Large intestine (tissue), 3 donors: Measurements from ENCODE around the gene COL12A1. TPM values are rescaled to one million over a fixed set of nuclear protein-coding genes. Genes with fewer than 3 reads are reported as not detected.

Experiments
- DNase-seq, 2 donors: peaks; one replicate each; pipeline versions ENCODE4 v3.0.0 to v3.0.0-alpha.2; 2013
- H3K27ac ChIP-seq: one replicate; pipeline ENCODE4 v1.5.1; 2013; ENCODE audit warnings: low read length
- H3K27me3 ChIP-seq: 2 replicates; pipeline ENCODE4 v1.6.1; 2013; ENCODE audit warnings: low read length; ENCODE audit not compliant: control insufficient read depth, insufficient read depth
- H3K36me3 ChIP-seq: 2 replicates; pipeline ENCODE4 v1.6.1; 2013; ENCODE audit warnings: low read length; ENCODE audit not compliant: control insufficient read depth, insufficient read depth
- H3K4me1 ChIP-seq: one replicate; pipeline ENCODE4 v1.6.1; 2013; ENCODE audit warnings: low read length; ENCODE audit not compliant: control insufficient read depth, insufficient read depth
- H3K4me3 ChIP-seq: one replicate; pipeline ENCODE4 v1.5.1; 2013; ENCODE audit warnings: low read length
- H3K9me3 ChIP-seq: one replicate; pipeline ENCODE4 v1.6.1; 2013; ENCODE audit warnings: mild to moderate bottlenecking, low read depth, low read length, moderate library complexity; ENCODE audit not compliant: control insufficient read depth
- whole genome bisulfite sequencing: methylation state at CpG from one replicate; pipeline ENCODE4 v1.1.5; 2013; ENCODE audit warnings: low lambda C conversion rate; ENCODE audit not compliant: insufficient coverage; 5-methylcytosine and 5-hydroxymethylcytosine counted together
- polyA plus RNA-seq: library from polyadenylated mRNA; unstranded; fragments of 120-200 nt; gene quantifications from one replicate; pipeline ENCODE4 v1.2.1, GENCODE V29; 2013

Gene COL12A1
- polyA plus RNA-seq, 1 donor, result 90.9 TPM

DNA sequence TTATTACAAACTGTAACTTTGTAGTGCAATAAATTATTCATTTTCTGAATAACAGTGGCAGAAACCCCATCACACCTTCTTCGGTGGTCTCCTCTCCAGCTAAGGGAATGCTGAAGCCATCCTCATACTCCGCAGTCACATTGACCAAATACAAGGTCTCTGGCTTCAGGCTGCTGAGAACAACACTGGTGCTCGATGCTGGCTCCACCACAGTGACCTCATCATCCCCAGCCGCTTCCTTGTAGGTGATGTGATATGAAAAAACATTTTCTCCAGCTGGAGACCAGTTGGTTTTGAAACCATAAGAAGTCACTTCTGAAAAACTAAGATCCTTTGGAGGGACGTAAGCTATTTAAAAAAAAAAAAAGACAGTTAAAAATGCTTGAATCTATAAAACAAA lies 25.0 kb downstream of the COL12A1 start:
- 100% methylated on average over 1 of the region's 5 CpGs for WGBS
- Histone ChIP-seq H3K36me3 (peaks cover 11% of the 10 kb centered on the region), H3K9me3 (no peaks in the 10 kb centered on the region), H3K4me3 (no peak overlapping the region), H3K27ac (no peak overlapping the region), H3K27me3 (no peaks in the 10 kb centered on the region), H3K4me1 (no peaks in the 10 kb centered on the region)
- DNase-seq, result no peak

- Histone ChIP-seq H3K9me3 (no peaks in the 10 kb centered on the region), H3K27me3 (no peaks in the 10 kb centered on the region), H3K36me3 (peaks cover 11% of the 10 kb centered on the region), H3K27ac (no peak overlapping the region), H3K4me3 (no peak overlapping the region), H3K4me1 (no peaks in the 10 kb centered on the region)
- WGBS, result no CpG with 5 or more reads among the region's 1 CpG
- DNase-seq, result no peak
Measured at GRCh38 chr6:75178757-75179156, 27.1 kb downstream of the COL12A1 start.

DNA sequence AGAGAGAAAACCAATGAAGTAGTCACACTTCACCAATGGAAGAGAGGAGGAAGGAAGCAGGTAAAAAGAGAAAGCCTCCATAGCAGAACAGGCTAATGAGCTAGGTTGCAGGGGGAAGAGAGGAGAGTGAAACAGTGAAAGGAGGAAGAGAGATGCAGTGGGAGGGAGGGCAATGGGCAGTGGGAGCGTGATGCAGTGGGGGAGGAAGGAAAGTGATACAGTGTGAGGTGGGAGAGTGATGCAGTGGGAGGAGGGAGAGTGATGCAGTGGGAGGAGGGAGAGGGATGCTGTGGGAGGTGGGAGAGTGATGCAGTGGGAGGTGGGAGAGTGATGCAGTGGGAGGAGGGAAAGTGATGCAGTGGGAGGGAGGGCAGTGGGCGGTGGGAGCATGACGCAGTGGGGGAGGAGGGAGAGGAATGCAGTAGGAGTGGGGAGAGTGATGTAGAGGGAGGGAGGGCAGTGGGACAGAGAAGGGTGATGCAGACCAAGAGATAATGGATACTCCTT lies 29.7 kb downstream of the COL12A1 start:
- WGBS, result no CpG with 5 or more reads among the region's 3 CpGs
- DNase-seq, result no peak
- no peak overlapping the region for H3K27ac ChIP-seq
- H3K4me3 ChIP-seq, result no peak overlapping the region
- no peaks in the 10 kb centered on the region for H3K27me3 ChIP-seq
- H3K36me3 ChIP-seq, result peaks cover 10% of the 10 kb centered on the region
- no peaks in the 10 kb centered on the region for H3K9me3 ChIP-seq
- no peaks in the 10 kb centered on the region for H3K4me1 ChIP-seq

DNA sequence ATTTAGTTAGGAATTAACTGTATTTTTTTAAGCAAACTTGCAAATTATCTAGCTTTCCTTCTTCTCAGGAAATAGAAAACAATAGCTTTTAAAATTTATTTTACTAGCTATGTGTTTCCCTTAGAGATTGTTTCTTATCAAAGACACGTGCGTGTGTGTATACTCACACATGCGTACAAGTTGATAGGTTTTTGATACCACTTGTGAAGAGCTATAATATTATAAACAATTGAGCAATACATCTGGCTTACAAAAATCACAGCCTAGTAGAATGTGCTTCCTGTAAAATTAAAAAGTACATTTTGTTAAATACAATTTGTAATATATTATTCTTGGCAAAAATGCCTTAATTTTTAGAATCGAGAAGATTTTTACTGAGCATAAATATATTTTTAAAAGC lies 33.9 kb downstream of the COL12A1 start:
- Histone ChIP-seq H3K9me3 (no peaks in the 10 kb centered on the region), H3K36me3 (peaks cover 2% of the 10 kb centered on the region), H3K27me3 (no peaks in the 10 kb centered on the region), H3K4me1 (peaks cover 2% of the 10 kb centered on the region), H3K4me3 (no peak overlapping the region), H3K27ac (no peak overlapping the region)
- DNase-seq, result no peak
- WGBS, result 92% methylated on average over 1 of the region's 4 CpGs

DNA sequence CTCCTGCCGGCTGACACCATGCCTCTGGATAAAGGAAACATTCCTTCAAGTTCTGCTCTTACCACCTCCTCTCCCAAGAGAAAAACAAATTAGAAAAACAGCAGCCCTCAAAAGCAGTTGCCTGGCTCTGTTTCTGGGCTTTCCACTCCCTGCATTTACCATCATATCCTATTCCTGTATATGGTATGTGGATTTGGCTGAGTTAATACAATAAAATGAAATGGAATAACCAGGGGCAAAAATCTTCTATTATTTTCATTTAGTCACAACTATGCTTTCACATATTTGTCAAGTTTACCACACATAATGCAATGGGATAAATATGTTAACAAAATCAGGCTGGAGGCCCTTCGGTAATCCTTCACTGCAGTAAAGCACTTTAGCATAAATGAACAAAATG lies 34.3 kb downstream of the COL12A1 start:
- peaks cover 2% of the 10 kb centered on the region for H3K4me1 ChIP-seq
- no peak overlapping the region for H3K27ac ChIP-seq
- H3K27me3 ChIP-seq, result no peaks in the 10 kb centered on the region
- DNase-seq, result no peak
- 40% methylated on average over 1 of the region's 2 CpGs for WGBS
- H3K4me3 ChIP-seq, result no peak overlapping the region
- H3K9me3 ChIP-seq, result no peaks in the 10 kb centered on the region
- peaks cover 2% of the 10 kb centered on the region for H3K36me3 ChIP-seq

DNA sequence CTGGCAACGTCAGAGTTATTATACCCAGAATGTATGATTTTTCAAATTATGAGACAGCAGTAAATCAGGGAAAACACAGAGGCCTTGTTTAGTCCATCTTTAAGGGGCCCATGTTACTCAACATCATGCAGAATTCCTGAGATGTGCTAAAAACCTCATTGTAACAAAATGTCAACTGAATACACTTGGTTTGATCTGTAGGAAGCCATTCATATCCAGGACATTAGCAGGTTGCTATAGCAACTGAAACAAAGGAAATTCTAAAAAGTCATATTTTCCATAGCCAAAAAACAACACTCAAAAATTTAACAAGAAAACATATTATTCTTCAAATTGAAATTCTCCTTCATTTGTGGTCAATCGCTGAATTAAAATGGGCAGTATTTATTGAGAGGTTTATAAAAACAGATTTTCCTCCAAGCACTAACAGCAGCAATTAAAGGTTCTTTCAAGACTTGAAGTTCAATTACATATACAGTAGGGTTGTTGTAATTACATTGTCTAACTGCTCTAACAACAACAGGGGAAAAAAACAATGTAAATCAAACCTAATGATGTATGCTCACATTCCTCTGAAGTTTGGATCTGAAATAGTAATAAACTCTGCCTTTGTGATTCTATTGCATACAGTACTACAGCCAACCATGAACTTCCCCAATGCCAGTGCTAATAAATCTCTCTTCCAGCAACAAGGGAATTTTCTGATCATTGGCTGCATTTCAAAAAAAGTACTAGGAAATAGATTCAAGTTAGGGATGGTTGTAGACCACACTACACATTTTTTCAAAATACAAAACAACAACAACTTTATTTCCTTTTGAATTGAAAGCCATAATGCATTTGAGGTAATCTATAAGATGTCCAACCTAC lies 34.9 kb downstream of the COL12A1 start:
- WGBS, result 92% methylated on average over 1 of the region's 2 CpGs
- no peaks in the 10 kb centered on the region for H3K27me3 ChIP-seq
- peaks cover under 1% of the 10 kb centered on the region for H3K36me3 ChIP-seq
- no peaks in the 10 kb centered on the region for H3K9me3 ChIP-seq
- peak in 1 of 2 donors; percentile 6 for DNase-seq
- H3K27ac ChIP-seq, result no peak overlapping the region
- no peak overlapping the region for H3K4me3 ChIP-seq
- H3K4me1 ChIP-seq, result peaks cover 2% of the 10 kb centered on the region

- Histone ChIP-seq H3K4me1 (peaks cover 2% of the 10 kb centered on the region), H3K27ac (no peak overlapping the region), H3K27me3 (no peaks in the 10 kb centered on the region), H3K36me3 (no peaks in the 10 kb centered on the region), H3K9me3 (no peaks in the 10 kb centered on the region), H3K4me3 (no peak overlapping the region)
- 0% methylated on average over 1 of the region's 2 CpGs for WGBS
- no peak for DNase-seq
Measured at GRCh38 chr6:75169689-75170586, 35.9 kb downstream of the COL12A1 start.

DNA sequence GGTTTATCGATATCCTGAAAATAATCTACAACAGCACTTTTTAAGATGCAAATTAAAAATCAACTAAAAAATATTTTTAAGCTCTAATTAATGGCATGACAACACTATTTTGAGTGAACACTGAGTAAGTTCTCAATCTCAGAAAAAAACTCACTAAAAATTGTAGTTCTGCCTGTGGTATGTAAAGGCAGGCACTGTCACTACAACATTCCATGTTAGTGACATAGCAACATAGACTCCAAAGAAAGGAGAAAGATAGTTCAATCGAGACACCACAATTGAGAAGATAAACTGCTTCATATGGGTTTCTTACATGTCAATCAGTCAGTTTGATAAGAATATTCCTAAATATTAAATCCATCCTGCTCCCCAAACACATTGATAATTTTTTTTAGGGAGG lies 38.0 kb downstream of the COL12A1 start:
- no peak overlapping the region for H3K4me3 ChIP-seq
- H3K4me1 ChIP-seq, result peaks cover 2% of the 10 kb centered on the region
- no peaks in the 10 kb centered on the region for H3K9me3 ChIP-seq
- no peak for DNase-seq
- no peaks in the 10 kb centered on the region for H3K27me3 ChIP-seq
- WGBS, result 100% methylated on average over 1 of the region's 2 CpGs
- no peak overlapping the region for H3K27ac ChIP-seq
- no peaks in the 10 kb centered on the region for H3K36me3 ChIP-seq

DNA sequence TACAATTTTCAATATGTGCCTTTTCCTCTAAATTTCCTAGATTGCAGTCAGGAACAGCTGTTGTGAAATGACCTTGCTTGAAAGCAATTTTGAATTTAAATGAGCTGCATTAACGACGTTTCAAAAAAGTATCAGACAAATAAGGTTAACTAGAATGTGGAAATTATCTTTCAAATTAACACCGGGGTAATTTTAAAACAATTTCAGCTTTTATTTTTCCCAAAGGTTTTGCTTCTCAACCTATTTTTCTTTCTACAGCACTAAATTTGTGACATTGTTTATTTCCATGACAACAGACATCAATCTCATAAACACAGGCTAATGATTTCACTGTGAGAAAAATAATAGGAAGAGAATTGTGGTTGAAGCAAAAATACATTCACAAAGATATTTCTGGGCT lies 38.5 kb downstream of the COL12A1 start:
- WGBS, result 53% methylated on average over 3 of the region's 3 CpGs
- Histone ChIP-seq H3K4me3 (no peak overlapping the region), H3K36me3 (no peaks in the 10 kb centered on the region), H3K9me3 (no peaks in the 10 kb centered on the region), H3K4me1 (peaks cover 2% of the 10 kb centered on the region), H3K27ac (no peak overlapping the region), H3K27me3 (no peaks in the 10 kb centered on the region)
- DNase-seq, result no peak

- no peak for DNase-seq
- 100% methylated on average over 1 of the region's 2 CpGs for WGBS
- Histone ChIP-seq H3K27me3 (no peaks in the 10 kb centered on the region), H3K4me1 (peaks cover 2% of the 10 kb centered on the region), H3K4me3 (no peak overlapping the region), H3K36me3 (no peaks in the 10 kb centered on the region), H3K9me3 (no peaks in the 10 kb centered on the region), H3K27ac (no peak overlapping the region)
Measured at GRCh38 chr6:75166773-75167172, 39.1 kb downstream of the COL12A1 start.
